Uterus (tissue), 2 donors: ENCODE results near the gene SHROOM2.

Experiments used
- POLR2A ChIP-seq, 2 donors: fragments of 450-650 bp; IDR thresholded peaks; one replicate each; pipeline ENCODE4 v1.6.1; 2016; ENCODE audit warnings: antibody characterized with exemption in 2 of 2, mild to moderate bottlenecking in 1 of 2, moderate library complexity in 1 of 2
- TF ChIP-seq, protein P1 (sequence below), 4 experiments: fragments of 200-600 bp in 2 of 4; fragments of 450-650 bp in 2 of 4; sonication (generic) in 2 of 4; IDR thresholded peaks; one replicate each; pipeline ENCODE4 v1.5.1; 2016 to 2019; ENCODE audit warnings: antibody characterized with exemption in 4 of 4, mild to moderate bottlenecking in 2 of 4, moderate library complexity in 1 of 4

DNA sequence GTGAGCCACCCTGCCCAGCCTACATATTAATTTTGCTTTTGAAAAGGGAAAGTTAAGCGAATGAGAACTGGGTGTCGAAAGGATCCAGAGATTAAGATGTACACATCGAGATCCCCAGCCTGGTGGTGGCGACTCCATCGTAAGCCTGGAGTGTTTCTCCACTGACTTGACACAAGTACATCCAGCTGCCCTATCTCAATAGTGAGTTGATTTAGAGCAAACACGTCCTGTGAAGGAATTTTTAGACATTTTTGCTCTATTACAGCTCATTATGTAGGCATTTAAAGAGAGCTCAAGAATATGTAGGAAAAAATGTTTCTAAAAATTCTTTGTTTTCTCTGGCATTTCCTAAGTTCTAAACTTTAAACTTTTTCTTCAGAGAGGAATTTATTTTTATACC lies 169.3 kb downstream of the SHROOM2 start:
- TF ChIP-seq, protein P1, sequence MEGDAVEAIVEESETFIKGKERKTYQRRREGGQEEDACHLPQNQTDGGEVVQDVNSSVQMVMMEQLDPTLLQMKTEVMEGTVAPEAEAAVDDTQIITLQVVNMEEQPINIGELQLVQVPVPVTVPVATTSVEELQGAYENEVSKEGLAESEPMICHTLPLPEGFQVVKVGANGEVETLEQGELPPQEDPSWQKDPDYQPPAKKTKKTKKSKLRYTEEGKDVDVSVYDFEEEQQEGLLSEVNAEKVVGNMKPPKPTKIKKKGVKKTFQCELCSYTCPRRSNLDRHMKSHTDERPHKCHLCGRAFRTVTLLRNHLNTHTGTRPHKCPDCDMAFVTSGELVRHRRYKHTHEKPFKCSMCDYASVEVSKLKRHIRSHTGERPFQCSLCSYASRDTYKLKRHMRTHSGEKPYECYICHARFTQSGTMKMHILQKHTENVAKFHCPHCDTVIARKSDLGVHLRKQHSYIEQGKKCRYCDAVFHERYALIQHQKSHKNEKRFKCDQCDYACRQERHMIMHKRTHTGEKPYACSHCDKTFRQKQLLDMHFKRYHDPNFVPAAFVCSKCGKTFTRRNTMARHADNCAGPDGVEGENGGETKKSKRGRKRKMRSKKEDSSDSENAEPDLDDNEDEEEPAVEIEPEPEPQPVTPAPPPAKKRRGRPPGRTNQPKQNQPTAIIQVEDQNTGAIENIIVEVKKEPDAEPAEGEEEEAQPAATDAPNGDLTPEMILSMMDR (IDR thresholded peaks at IDR 0.05) = no peak
- no peak for TF ChIP-seq POLR2A (IDR thresholded peaks at IDR 0.05)
